COLO829 (cell line): ENCODE data around the gene GNG7.
"Not testable (repeated sequence)": the region's sequence is repeated elsewhere in the genome, so short reads cannot be mapped to it uniquely, and the experiment has no call there.

Experiments
- DNase-seq: peaks from one replicate; pipeline ENCODE4 v3.0.0; 2012; ENCODE audit warnings: low spot score

Gene GNG7

DNA sequence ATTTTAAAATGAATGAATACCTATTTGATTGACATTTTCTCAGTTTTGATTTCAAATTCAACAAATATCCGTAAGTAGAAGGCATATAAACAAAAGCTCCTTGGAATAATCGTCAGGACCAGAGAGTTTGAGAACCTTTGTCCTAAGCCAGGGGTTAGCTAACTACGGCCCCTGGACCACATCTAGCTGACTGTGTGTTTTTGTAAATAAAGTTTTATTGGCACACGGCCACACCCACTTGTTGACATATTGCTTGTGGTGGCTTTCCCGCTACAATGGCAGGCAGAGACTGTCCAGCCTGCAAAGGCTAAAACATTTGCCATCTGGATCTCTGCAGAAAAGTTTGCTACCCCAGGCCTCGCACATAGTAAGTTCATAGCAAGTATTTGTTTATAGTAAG is 83.4 kb downstream of the GNG7 start:
- DNase-seq, result no peak

DNA sequence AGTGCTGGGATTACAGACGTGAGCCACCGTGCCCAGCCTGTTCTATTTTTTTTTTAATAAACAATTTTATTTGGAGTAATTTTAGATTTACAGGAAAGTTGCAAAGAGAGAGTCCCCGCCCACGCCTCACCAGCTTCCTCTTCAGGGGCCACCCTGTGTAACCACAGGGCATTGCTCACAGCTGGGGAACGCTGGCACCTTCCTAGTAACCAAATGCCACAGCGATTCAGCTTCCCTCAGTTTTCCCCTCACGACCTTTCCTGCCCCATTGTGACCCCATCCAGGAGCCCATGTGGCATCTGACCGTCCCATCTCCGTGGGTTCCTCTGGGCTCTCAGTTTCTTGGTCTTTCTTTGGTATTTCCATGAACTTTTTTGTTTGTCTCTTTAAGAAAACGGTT is 83.9 kb downstream of the GNG7 start:
- DNase-seq, result no peak

DNA sequence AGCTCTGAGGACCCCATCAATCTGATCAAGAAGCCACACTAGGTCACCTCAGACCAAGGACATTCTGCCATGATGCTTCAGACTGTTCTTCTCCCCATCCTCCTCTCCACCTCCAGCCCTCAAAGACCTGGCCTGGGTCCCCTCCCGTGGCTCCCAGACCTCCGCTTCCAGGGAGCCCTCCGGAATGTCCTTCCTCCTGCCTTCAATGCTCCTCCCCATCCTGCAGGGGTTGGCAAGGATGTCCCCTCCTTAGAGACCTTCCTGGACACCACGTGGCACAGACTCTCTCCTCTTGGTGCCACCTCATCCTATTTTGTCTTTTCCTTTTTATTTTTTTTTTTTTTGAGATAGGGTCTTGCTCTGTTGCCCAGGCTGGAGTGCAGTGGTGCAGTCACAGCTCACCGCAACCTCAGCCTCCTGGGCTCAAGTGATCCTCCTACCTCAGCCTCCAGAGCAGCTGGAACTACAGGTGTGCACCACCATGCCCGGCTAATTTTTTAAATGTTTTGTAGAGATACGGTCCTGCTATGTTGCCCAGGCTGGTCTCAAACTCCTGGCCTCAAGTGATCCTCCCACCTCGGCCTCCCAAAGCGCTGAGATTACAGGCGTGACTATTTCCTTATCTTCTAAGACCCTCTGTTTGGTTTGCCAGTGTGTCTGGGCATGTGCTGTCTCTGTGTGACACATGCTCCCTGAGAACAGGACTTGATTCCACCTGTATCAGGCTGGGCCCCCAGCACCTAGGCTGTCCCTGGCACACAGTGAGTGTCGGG is 84.9 kb downstream of the GNG7 start:
- DNase-seq, result no peak

- no peak for DNase-seq
Measured at GRCh38 chr19:2616741-2617392, 85.6 kb downstream of the GNG7 start.

GRCh38 chr19:2615782-2616181 is 86.7 kb downstream of the GNG7 start:
- DNase-seq, result no peak

GRCh38 chr19:2613507-2614295 is 88.8 kb downstream of the GNG7 start:
- DNase-seq, result no peak

- no peak for DNase-seq
Measured at GRCh38 chr19:2612619-2613249, 89.8 kb downstream of the GNG7 start.

DNA sequence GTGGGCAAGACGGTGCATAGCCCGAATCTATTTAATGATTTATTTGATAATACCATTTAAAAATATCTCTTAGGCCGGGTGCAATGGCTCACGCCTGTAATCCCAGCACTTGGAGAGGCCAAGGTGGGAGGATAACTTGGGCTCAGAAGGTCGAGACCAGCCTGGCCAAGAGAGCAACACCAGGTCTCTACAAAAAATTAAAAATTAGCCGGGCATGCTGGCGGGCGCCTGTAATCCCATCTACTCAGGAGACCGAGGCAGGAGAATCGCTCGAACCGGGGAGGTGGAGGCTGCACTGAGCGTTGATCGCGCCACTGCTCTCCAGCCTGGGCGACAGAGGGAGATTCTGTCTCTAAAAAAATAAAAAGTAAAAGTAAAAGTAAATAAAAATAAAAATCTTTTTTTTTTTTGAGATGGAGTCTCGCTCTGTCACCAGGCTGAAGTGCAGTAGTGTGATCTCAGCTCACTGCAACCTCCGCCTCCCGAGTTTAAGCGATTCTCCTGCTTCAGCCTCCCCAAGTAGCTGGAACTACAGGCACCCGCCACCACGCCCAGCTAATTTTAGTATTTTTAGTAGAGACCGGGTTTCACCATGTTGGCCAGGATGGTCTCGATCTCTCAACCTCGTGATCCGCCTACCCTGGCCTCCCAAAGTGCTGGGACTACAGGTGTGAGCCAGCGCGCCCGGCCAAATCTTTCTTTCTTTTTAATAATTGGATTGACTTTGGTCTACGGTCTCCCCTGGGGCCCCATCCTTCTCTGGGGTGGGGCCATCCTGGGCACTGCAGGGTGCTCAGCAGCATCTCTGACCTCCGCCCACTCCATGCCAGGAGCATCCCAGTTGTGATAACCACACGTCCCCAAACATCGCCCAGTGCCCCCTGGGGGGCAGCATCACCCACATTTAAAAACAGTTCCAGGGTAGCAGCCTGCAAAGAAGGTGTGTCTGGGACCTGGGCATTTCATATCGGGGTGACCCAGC is 90.7 kb downstream of the GNG7 start:
- no peak for DNase-seq

- DNase-seq, result peak; percentile 59
Measured at GRCh38 chr19:2610637-2611482, 91.6 kb downstream of the GNG7 start.

GRCh38 chr19:2609389-2610116 is 92.9 kb downstream of the GNG7 start:
- no peak for DNase-seq

DNA sequence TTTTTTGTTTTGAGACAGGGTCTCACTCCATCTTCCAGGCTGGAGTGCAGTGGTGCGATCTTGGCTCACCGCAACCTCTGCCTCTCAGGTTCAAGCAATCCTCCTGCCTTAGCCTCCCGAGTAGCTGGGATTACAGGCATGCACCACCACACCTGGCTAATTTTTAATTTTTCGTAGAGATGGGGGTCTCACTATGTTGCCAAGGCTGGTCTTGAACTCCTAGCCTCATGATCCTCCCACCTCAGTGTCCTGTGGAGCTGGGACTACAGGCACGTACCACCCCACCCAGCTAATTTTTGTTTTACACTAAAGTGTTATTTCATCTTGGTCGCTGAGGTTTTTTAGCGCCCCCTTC is 93.5 kb downstream of the GNG7 start:
- not testable (repeated sequence) for DNase-seq

DNA sequence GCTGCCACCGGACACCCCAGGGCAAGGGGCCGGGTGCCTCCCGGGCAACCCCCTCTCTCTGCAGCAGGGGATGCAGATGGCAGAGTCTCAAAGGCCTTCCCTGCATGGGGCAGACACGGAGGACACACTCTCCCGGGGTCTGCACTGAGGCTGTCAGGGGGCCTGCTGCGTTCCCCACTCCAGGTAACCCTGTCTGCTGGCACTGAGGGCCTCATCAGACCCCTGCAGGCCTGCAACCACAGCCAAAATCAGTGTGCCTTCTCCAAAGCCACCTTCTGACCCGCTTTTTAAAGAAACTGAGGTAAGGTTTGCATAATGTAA is 93.9 kb downstream of the GNG7 start:
- no peak for DNase-seq

- no peak for DNase-seq
Measured at GRCh38 chr19:2607712-2608601, 94.5 kb downstream of the GNG7 start.

DNA sequence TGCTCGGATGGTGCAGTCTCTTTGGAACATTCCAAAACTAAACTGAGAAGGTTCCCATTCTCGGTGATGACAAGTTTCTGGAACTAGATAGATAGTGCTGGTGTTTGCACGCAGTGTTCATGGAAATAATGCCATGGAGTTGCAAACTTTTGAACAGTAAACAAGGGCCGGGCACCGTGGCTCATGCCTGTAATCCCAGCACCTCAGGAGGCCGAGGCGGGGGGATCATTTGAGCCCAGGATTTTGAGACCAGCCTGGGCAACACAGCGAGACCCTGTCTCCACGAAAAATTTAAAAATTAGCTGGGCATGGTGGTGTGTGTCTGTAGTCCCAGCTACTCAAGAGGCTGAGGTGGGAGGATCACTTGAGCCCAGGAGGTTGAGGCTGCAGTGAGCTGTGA is 95.7 kb downstream of the GNG7 start:
- not testable (repeated sequence) for DNase-seq

DNA sequence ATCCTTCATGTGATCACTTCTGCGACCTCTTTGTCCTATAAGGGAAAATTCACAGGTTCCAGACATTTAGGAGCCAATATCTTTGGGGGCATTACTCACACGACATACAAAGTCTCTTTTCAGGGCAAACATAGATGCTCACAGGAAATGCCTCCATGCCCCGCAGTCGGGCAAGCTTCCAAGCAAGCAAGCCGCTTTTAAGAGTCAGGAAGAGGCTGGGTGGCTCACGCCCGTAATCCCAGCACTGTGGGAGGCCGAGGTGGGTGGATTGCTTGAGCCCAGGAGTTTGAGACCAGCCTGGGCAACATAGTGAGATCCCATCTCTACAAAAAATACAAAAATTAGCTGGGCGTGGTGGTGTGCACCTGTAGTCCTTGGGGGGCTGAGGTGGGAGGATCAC is 96.6 kb downstream of the GNG7 start:
- DNase-seq, result peak; percentile 50

DNA sequence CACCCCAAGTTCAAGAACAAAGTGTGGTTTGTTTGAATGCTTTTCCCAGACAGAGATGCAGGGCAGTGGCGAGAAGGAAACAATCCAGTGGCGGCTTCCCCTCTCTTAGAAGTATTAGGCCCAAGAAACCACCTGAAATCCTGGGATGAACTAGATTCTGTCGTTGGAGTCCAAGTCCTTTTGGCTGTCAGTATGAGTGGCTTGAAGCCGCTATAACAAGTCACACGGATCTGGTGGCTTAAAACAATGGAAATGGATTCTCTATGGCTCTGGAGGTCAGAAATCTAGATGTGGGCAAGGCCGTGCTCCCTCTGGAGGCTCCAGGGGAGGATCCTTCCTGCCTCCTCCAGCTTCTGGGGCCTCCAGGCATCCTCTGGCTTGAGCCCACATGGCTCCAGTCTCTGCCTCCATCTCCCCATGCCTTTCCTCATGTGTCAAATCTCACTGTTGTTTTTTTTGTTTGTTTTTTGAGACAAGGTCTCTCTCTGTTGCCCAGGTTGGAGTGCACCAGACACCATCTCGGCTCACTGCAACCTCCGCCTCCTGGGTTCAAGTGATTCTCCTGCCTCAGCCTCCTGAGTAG is 97.7 kb downstream of the GNG7 start:
- DNase-seq, result no peak

DNA sequence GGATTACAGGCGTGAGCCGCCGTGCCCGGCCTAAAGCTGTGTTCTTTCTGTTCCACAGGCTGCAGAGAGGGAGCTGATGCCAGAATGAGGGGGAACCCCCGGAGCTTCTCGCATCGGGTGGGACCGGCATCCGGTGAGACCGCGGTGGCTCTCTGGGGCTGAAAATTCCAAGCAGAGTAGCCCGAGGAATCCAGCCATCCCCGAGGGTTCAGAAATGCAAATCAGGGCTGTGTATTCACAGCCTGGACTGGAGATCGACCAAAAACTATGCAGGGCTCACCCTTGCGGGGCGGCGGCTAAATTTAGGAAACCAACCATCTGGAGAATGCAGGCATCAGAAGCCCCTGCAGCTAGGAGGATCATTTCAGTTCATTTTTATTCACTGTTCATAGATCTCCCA is 99.2 kb downstream of the GNG7 start:
- DNase-seq, result no peak

- DNase-seq, result no peak
Measured at GRCh38 chr19:2602391-2603181, 99.9 kb downstream of the GNG7 start.
